GM21825 (cell line): ENCODE results near the gene ORM1.

ENCODE experiments used
- ATAC-seq: cut with Tn5 transposase; IDR thresholded peaks from one replicate; pipeline ENCODE4 v1.9.1; 2021; ENCODE audit warnings: mild to moderate bottlenecking, moderate library complexity; ENCODE audit not compliant: unreplicated experiment

Gene ORM1

GRCh38 chr9:114287001-114287762 lies 35.7 kb upstream of the ORM1 start:
- no peak for ATAC-seq

GRCh38 chr9:114287763-114288192 lies 35.1 kb upstream of the ORM1 start:
- ATAC-seq, result no peak

- no peak for ATAC-seq
Observed at GRCh38 chr9:114288193-114289091, 34.5 kb upstream of the ORM1 start.

- ATAC-seq, result no peak
Observed at GRCh38 chr9:114289106-114289505, 33.8 kb upstream of the ORM1 start.

GRCh38 chr9:114289571-114290481 lies 33.1 kb upstream of the ORM1 start:
- no peak for ATAC-seq

- no peak for ATAC-seq
Observed at GRCh38 chr9:114290561-114290986, 32.3 kb upstream of the ORM1 start.

- ATAC-seq, result no peak
Observed at GRCh38 chr9:114291064-114291474, 31.8 kb upstream of the ORM1 start.

GRCh38 chr9:114291886-114292590 lies 30.9 kb upstream of the ORM1 start:
- no peak for ATAC-seq

GRCh38 chr9:114294664-114295063 lies 28.2 kb upstream of the ORM1 start:
- no peak for ATAC-seq

GRCh38 chr9:114296338-114296737 lies 26.6 kb upstream of the ORM1 start:
- no peak for ATAC-seq

GRCh38 chr9:114299286-114300152 lies 23.4 kb upstream of the ORM1 start:
- no peak for ATAC-seq

GRCh38 chr9:114300153-114300845 lies 22.6 kb upstream of the ORM1 start:
- no peak for ATAC-seq

GRCh38 chr9:114300846-114301797 lies 21.8 kb upstream of the ORM1 start:
- ATAC-seq, result no peak

GRCh38 chr9:114301798-114302565 lies 20.9 kb upstream of the ORM1 start:
- no peak for ATAC-seq

- ATAC-seq, result no peak
Observed at GRCh38 chr9:114302727-114303126, 20.2 kb upstream of the ORM1 start.

- no peak for ATAC-seq
Observed at GRCh38 chr9:114303571-114303970, 19.3 kb upstream of the ORM1 start.

- no peak for ATAC-seq
Observed at GRCh38 chr9:114303977-114304376, 18.9 kb upstream of the ORM1 start.
